KOPT-K1 (cell line): ENCODE measurements around the gene KLHL35.
"Not testable (repeated sequence)": the region's sequence is repeated elsewhere in the genome, so short reads cannot be mapped to it uniquely, and the experiment has no call there.

Experiments
- H3K27ac ChIP-seq: fragments of 200-600 bp; sonication (generic); 2 replicates; pipeline ENCODE4 v1.5.1; 2016; ENCODE audit warnings: antibody characterized with exemption, mild to moderate bottlenecking, low read depth, low read length; ENCODE audit not compliant: poor library complexity, severe bottlenecking
- H3K36me3 ChIP-seq: fragments of 200-600 bp; sonication (generic); 2 replicates; pipeline ENCODE4 v1.5.1; 2017; ENCODE audit warnings: antibody characterized with exemption, mild to moderate bottlenecking, low read length, moderate library complexity; ENCODE audit not compliant: insufficient read depth
- H3K9me3 ChIP-seq: fragments of 200-600 bp; sonication (generic); 2 replicates; pipeline ENCODE4 v1.5.1; 2017; ENCODE audit warnings: antibody characterized with exemption, low read length, mild to moderate bottlenecking; ENCODE audit not compliant: insufficient read depth, poor library complexity, severe bottlenecking

KLHL35 gene

DNA sequence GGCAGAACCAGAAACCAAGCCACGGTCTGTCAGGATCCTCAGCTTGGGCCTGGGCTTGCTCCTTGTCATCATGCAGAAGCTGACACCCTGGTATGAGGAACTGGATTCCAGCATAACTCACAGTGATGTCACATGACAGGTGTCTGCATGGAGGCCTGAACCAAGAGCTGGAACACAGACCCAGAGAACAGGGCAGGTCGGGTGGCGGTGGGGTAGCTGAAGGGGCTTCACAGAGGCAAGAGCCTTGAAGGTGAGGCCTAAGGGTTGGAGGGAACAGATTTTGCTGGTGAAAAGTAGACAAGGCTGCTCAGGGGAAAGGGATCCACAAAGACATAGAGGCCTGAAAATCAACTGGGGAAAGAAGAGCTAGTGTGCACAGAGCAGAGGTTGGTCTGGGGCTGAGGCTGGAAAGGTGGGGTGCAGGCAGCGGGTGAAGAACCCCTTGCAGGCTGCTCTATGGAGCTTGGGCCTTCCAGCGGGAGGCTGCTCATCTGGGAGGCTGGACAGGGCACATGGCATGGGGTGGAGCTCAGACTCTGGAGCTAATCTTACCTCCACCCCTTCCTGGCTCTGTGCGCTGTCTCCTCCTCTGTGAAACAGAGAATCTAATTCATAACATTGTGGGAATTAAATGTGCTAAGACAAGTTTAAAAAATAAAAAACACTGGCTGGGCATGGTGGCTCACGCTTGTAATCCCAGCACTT lies 52.1 kb downstream of the KLHL35 start:
- Histone ChIP-seq H3K27ac (peak overlapping the region; percentile 10), H3K9me3 (no peaks in the 10 kb centered on the region), H3K36me3 (no peaks in the 10 kb centered on the region)

DNA sequence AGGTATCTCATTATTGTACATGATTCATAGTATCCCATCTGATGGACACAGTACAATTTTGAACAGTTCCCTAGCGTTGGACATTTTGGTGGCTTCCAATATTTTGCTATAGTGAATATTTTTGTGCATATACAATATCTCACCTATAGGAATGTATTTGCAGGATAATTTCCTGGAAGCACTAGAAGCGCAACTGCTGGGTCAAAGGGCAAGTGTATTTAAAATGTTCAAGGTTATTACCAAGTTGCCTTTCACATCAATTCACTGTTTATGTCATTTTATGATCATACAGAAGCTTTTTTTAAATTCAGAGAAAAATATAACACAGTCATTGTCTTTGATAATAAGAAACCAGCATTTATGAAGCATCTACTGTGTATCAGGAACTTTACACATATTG lies 52.8 kb downstream of the KLHL35 start:
- no peak overlapping the region for H3K27ac ChIP-seq
- no peaks in the 10 kb centered on the region for H3K9me3 ChIP-seq
- no peaks in the 10 kb centered on the region for H3K36me3 ChIP-seq

DNA sequence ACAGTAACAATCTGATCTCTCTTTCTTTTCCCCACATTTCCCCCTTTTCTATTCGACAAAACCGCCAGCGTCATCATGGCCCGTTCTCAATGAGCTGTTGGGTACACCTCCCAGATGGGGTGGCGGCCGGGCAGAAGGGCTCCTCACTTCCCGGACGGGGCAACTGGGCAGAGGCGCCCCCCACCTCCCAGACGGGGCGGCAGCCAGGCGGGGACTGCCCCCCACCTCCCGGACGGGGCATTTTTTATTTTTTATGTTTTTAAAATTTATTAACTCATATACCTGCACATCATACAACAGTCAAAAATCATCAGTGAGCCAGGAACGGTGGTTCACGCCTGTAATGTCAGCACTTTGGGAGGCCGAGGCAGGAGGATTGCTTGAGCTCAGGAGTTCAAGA lies 54.2 kb downstream of the KLHL35 start:
- not testable (repeated sequence) for H3K27ac ChIP-seq, H3K36me3 ChIP-seq, H3K9me3 ChIP-seq

DNA sequence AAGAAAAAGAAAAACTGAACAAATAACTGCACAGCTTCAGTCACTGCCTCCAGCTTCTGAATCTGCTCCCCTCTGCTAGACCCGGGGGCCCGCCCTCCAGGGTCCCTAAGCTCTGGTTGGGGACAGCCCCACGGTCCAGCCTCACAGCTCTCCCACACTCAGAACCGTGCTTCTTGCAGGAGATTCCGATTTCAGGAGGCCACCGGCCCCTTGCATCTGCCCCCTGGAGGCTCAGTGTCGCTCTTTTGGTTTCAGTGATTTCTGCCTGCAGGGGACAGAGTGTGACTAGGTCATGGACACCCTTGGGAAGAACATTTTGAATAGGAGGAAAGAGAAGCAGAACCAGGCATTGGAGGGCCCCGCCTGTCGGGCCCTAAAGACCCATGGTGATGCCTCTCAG lies 56.8 kb downstream of the KLHL35 start:
- Histone ChIP-seq H3K27ac (no peak overlapping the region), H3K36me3 (no peaks in the 10 kb centered on the region), H3K9me3 (no peaks in the 10 kb centered on the region)

DNA sequence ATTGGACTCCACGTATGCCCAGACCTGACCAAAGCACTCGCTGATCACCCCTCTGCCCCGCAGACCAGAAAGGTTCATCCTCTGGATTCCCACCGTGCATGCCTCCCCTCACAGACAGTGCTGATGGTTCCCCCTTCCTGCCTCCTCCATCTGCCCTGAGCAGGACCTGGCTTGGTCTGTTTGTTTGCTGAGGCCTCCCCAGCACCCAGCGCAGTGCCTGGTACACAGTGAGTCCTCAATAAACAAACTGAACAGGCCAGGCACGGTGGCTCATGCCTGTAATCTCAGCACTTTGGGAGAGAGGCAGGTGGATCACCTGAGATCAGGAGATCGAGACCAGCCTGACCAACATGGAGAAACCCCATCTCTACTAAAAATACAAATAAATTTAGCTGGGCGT lies 57.4 kb downstream of the KLHL35 start:
- no peaks in the 10 kb centered on the region for H3K36me3 ChIP-seq
- H3K9me3 ChIP-seq = no peaks in the 10 kb centered on the region
- H3K27ac ChIP-seq = no peak overlapping the region

DNA sequence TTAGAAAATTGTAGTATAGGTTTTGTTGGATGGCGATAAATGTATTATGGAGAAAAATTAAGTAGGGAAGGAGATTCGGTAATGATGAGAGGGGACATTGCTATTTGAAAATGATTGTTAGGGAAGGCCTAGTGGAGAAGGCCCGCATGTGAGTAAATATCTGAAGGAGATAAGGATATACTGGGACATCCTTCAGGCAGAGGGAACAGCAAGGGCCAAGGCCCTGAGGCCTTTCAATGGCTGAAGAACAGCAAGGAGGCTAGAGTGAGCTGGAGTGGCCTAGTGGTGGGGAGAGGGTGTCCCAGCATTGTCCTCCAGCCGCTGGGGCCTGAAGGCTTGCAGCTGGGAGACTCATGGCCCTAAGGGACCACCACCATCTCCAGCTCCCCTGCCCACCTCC lies 58.4 kb downstream of the KLHL35 start:
- Histone ChIP-seq H3K36me3 (no peaks in the 10 kb centered on the region), H3K9me3 (no peaks in the 10 kb centered on the region), H3K27ac (no peak overlapping the region)

DNA sequence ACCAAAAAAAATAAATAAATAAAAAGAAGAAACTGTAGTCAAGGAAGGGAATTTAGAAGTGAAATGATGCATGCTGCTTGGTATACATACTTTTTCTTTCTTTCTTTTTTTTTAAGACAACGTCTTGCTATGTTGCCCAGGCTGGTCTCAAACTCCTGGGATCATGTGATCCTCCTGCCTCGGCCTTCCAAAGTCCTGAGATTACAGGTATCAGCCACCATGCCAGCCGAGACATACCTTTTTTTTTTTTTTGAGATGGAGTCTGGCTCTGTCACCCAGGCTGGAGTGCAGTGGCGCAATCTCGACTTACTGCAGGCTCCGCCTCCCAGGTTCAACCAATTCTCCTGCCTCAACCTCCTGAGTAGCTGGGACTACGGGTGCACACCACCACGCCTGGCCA lies 59.8 kb downstream of the KLHL35 start:
- H3K9me3 ChIP-seq = peaks cover 13% of the 10 kb centered on the region
- H3K27ac ChIP-seq = no peak overlapping the region
- H3K36me3 ChIP-seq = no peaks in the 10 kb centered on the region
